ENCODE results near the gene C1QL3. TPM values are rescaled to one million over a fixed set of nuclear protein-coding genes. Genes with fewer than 3 reads are reported as not detected.

Gene C1QL3
- total RNA-seq, 1 donor from 2014 or later, result 1.00 TPM

DNA sequence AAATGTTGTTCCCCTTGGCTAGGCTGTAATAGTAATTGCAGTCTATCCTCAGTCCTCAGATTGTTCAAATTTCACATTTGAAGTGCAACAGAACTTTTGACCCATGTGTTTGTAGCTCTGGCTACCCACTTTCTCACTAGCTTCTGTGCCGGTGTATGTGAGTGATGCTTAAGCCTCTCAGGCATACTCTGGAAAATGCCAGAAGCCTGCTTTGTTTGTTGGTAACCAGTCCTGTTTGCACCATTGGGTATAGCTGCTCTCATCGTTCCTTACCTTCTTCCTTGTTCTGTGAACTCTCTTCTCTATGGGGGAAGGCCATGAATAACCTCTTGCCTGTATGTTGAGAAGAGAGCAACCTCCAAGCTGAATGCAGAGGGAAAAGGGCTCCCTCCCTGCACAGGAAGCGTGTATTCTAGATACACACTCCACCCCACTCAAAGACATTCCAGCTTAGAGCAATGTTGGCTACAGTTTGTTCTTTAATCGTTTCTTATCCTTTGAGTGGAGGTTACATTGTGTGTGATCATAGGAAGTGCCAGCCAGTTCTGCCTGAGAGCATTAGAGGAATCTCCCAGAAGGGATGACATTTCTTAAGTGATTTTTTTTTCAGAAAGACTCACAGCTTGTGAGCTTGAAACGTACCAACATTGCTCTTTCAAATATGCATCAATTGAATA, 40.5 kb downstream of the C1QL3 start:
- Histone ChIP-seq H3K9me3 (ENCODE audit: insufficient read depth, low read depth, low read length) (no peaks in the 10 kb centered on the region), H3K4me1 (ENCODE audit: insufficient read depth, low read length) (no peaks in the 10 kb centered on the region), H4K20me1 (ENCODE audit: insufficient read depth, low read length) (no peaks in the 10 kb centered on the region), H3K27me3 (ENCODE audit: insufficient read depth, low read length) (no peaks in the 10 kb centered on the region), H2AFZ (ENCODE audit: low read depth, low read length) (no peak overlapping the region), H3K36me3 (ENCODE audit: insufficient read depth, low read length) (no peaks in the 10 kb centered on the region), H3K9ac (ENCODE audit: low read length) (no peak overlapping the region), H3K79me2 (ENCODE audit: insufficient read depth, low read length) (no peaks in the 10 kb centered on the region), H3K4me3 (ENCODE audit: insufficient read depth, low read depth, low read length) (no peak overlapping the region), H3K4me2 (ENCODE audit: low read length) (no peak overlapping the region), H3K27ac (ENCODE audit: low read depth, low read length) (no peak overlapping the region)
- no peaks in the 10 kb centered on the region for H3K4me1 Mint-ChIP-seq (ENCODE audit: low read depth, unreplicated experiment)
- H3K4me3 Mint-ChIP-seq (ENCODE audit: unreplicated experiment), result no peak overlapping the region
- no peak for FAIRE-seq
- peaks cover 2% of the 10 kb centered on the region for H3K36me3 Mint-ChIP-seq (ENCODE audit: low read depth, unreplicated experiment)
- no peaks in the 10 kb centered on the region for H3K27me3 Mint-ChIP-seq (ENCODE audit: low read depth, unreplicated experiment)
- DNase-seq (ENCODE audit: low read depth), result no peak
- no peak for TF ChIP-seq EZH2 (IDR thresholded peaks at IDR 0.05; ENCODE audit: insufficient read depth, low read length)
- TF ChIP-seq, protein P1, sequence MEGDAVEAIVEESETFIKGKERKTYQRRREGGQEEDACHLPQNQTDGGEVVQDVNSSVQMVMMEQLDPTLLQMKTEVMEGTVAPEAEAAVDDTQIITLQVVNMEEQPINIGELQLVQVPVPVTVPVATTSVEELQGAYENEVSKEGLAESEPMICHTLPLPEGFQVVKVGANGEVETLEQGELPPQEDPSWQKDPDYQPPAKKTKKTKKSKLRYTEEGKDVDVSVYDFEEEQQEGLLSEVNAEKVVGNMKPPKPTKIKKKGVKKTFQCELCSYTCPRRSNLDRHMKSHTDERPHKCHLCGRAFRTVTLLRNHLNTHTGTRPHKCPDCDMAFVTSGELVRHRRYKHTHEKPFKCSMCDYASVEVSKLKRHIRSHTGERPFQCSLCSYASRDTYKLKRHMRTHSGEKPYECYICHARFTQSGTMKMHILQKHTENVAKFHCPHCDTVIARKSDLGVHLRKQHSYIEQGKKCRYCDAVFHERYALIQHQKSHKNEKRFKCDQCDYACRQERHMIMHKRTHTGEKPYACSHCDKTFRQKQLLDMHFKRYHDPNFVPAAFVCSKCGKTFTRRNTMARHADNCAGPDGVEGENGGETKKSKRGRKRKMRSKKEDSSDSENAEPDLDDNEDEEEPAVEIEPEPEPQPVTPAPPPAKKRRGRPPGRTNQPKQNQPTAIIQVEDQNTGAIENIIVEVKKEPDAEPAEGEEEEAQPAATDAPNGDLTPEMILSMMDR (IDR thresholded peaks at IDR 0.05; ENCODE audit: insufficient read depth, low read depth, low read length), result no peak
- no peak overlapping the region for H3K27ac Mint-ChIP-seq (ENCODE audit: unreplicated experiment)
- H3K9me3 Mint-ChIP-seq (ENCODE audit: unreplicated experiment), result no peaks in the 10 kb centered on the region

DNA sequence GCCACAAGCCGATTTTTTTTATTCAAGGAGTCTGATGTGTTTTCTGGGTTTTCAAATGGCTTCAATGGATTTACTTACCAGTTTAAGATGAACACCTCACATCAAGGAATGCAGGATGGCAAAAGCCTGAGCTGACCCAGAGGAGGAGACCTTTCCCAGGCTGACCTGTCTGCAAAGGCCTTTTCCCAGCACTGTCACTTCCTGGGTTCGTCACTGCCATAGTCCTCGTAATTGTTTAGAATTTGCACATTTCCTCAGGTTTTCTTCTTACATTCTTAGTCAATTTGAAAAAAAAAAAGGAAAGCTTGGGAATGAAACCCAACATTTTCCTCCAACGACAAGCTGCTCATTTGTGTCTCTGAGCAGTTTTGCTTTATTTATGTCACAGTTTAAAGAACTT, 42.9 kb downstream of the C1QL3 start:
- no peaks in the 10 kb centered on the region for H3K36me3 ChIP-seq (ENCODE audit: insufficient read depth, low read length)
- H3K4me3 Mint-ChIP-seq (ENCODE audit: unreplicated experiment), result no peak overlapping the region
- H3K9me3 Mint-ChIP-seq (ENCODE audit: unreplicated experiment), result no peaks in the 10 kb centered on the region
- no peak overlapping the region for H3K4me3 ChIP-seq (ENCODE audit: insufficient read depth, low read depth, low read length)
- no peaks in the 10 kb centered on the region for H3K4me1 ChIP-seq (ENCODE audit: insufficient read depth, low read length)
- H3K27me3 Mint-ChIP-seq (ENCODE audit: low read depth, unreplicated experiment), result no peaks in the 10 kb centered on the region
- H3K4me2 ChIP-seq (ENCODE audit: low read length), result no peak overlapping the region
- no peaks in the 10 kb centered on the region for H3K79me2 ChIP-seq (ENCODE audit: insufficient read depth, low read length)
- H3K27me3 ChIP-seq (ENCODE audit: insufficient read depth, low read length), result no peaks in the 10 kb centered on the region
- no peak overlapping the region for H3K27ac Mint-ChIP-seq (ENCODE audit: unreplicated experiment)
- DNase-seq (ENCODE audit: low read depth), result no peak
- no peak for TF ChIP-seq EZH2 (IDR thresholded peaks at IDR 0.05; ENCODE audit: insufficient read depth, low read length)
- TF ChIP-seq, protein P1 (IDR thresholded peaks at IDR 0.05; ENCODE audit: insufficient read depth, low read depth, low read length), result no peak
- no peaks in the 10 kb centered on the region for H3K4me1 Mint-ChIP-seq (ENCODE audit: low read depth, unreplicated experiment)
- H2AFZ ChIP-seq (ENCODE audit: low read depth, low read length), result no peak overlapping the region
- H3K27ac ChIP-seq (ENCODE audit: low read depth, low read length), result no peak overlapping the region
- H3K36me3 Mint-ChIP-seq (ENCODE audit: low read depth, unreplicated experiment), result no peaks in the 10 kb centered on the region
- no peaks in the 10 kb centered on the region for H3K9me3 ChIP-seq (ENCODE audit: insufficient read depth, low read depth, low read length)
- FAIRE-seq, result no peak
- H3K9ac ChIP-seq (ENCODE audit: low read length), result no peak overlapping the region
- H4K20me1 ChIP-seq (ENCODE audit: insufficient read depth, low read length), result no peaks in the 10 kb centered on the region

DNA sequence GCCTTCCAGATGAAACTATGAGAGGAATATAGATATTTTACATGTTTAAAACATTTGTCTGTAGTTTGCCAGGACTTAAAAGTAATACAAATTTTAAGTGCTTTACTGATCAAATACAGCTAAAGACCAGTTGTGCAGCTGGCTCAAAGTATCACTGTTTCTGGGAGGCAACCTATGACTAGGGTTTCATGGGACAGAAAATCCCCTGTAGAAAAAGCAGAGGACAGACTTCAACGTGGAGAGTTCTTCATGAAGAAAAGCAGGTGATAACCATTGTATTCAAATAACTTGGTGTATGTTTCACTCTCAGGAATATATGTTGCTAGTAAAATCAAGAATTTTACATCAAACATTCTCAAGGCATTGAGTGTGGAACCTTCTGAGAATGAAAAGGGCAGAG, 43.9 kb downstream of the C1QL3 start:
- no peak for FAIRE-seq
- H3K36me3 Mint-ChIP-seq (ENCODE audit: low read depth, unreplicated experiment), result no peaks in the 10 kb centered on the region
- H3K27me3 Mint-ChIP-seq (ENCODE audit: low read depth, unreplicated experiment), result no peaks in the 10 kb centered on the region
- H3K4me2 ChIP-seq (ENCODE audit: low read length), result no peak overlapping the region
- H3K4me3 Mint-ChIP-seq (ENCODE audit: unreplicated experiment), result no peak overlapping the region
- no peaks in the 10 kb centered on the region for H4K20me1 ChIP-seq (ENCODE audit: insufficient read depth, low read length)
- H3K9me3 ChIP-seq (ENCODE audit: insufficient read depth, low read depth, low read length), result no peaks in the 10 kb centered on the region
- no peaks in the 10 kb centered on the region for H3K9me3 Mint-ChIP-seq (ENCODE audit: unreplicated experiment)
- no peak overlapping the region for H3K27ac ChIP-seq (ENCODE audit: low read depth, low read length)
- TF ChIP-seq, protein P1 (IDR thresholded peaks at IDR 0.05; ENCODE audit: insufficient read depth, low read depth, low read length), result no peak
- TF ChIP-seq EZH2 (IDR thresholded peaks at IDR 0.05; ENCODE audit: insufficient read depth, low read length), result no peak
- H3K4me1 ChIP-seq (ENCODE audit: insufficient read depth, low read length), result no peaks in the 10 kb centered on the region
- H3K9ac ChIP-seq (ENCODE audit: low read length), result no peak overlapping the region
- no peaks in the 10 kb centered on the region for H3K79me2 ChIP-seq (ENCODE audit: insufficient read depth, low read length)
- no peaks in the 10 kb centered on the region for H3K27me3 ChIP-seq (ENCODE audit: insufficient read depth, low read length)
- H3K27ac Mint-ChIP-seq (ENCODE audit: unreplicated experiment), result no peak overlapping the region
- H3K4me3 ChIP-seq (ENCODE audit: insufficient read depth, low read depth, low read length), result no peak overlapping the region
- no peaks in the 10 kb centered on the region for H3K36me3 ChIP-seq (ENCODE audit: insufficient read depth, low read length)
- DNase-seq (ENCODE audit: low read depth), result no peak
- H2AFZ ChIP-seq (ENCODE audit: low read depth, low read length), result no peak overlapping the region
- H3K4me1 Mint-ChIP-seq (ENCODE audit: low read depth, unreplicated experiment), result no peaks in the 10 kb centered on the region
